Measurements from ENCODE around the gene WDSUB1. TPM values are rescaled to one million over a fixed set of nuclear protein-coding genes. Genes with fewer than 3 reads are reported as not detected.

Gene WDSUB1
- total and polyA plus RNA-seq, 3 experiments from 2014 or later, result 4.4 to 11.3 (median 4.6) TPM

- ChIA-PET CTCF (no interaction called here), POLR2A (interaction anchor here (1.3 kb wide), 1 partner anchor 10 kb away, joined by 3 read pairs; no protein-coding TSS in a partner anchor)
- no peaks in the 10 kb centered on the region for H3K27me3 ChIP-seq (ENCODE audit: insufficient read depth, low read length, poor library complexity, severe bottlenecking)
- no peak overlapping the region for H3K27ac Mint-ChIP-seq
- no peak overlapping the region for H3K4me3 Mint-ChIP-seq
- no peaks in the 10 kb centered on the region for H3K4me1 Mint-ChIP-seq
- no peak for DNase-seq
- H3K27me3 Mint-ChIP-seq, result peaks cover 9 to 34% of the 10 kb centered on the region in 2 donors
- no peaks in the 10 kb centered on the region for H3K9me3 Mint-ChIP-seq
- no peaks in the 10 kb centered on the region for H3K9me3 ChIP-seq (ENCODE audit: low read length)
- H3K36me3 ChIP-seq (ENCODE audit: insufficient read depth, low read length), result no peaks in the 10 kb centered on the region
- H3K27ac ChIP-seq (ENCODE audit: low read depth, low read length), result no peak overlapping the region
- H3K4me3 ChIP-seq (ENCODE audit: low read length), result no peak overlapping the region
- peaks cover 0 to 5% (median 0%) of the 10 kb centered on the region in 3 donors for H3K36me3 Mint-ChIP-seq
- no peaks in the 10 kb centered on the region for H3K4me1 ChIP-seq (ENCODE audit: insufficient read depth, low read length)
Measured at GRCh38 chr2:159297042-159297707, 10.7 kb upstream of the WDSUB1 start.

GRCh38 chr2:159292157-159292556 lies 5.7 kb upstream of the WDSUB1 start:
- Mint-ChIP-seq H3K4me3 (peak overlapping the region in 1 of 7 donors; percentile 27), H3K27ac (no peak overlapping the region), H3K36me3 (no peaks in the 10 kb centered on the region), H3K9me3 (no peaks in the 10 kb centered on the region), H3K4me1 (peaks cover 12 to 17% (median 14%) of the 10 kb centered on the region in 3 donors), H3K27me3 (peaks cover 9 to 13% of the 10 kb centered on the region in 2 donors)
- H3K4me3 ChIP-seq (ENCODE audit: low read length), result no peak overlapping the region
- ChIA-PET POLR2A (no interaction called here), CTCF (no interaction called here)
- no peaks in the 10 kb centered on the region for H3K9me3 ChIP-seq (ENCODE audit: low read length)
- peaks cover 12% of the 10 kb centered on the region for H3K4me1 ChIP-seq (ENCODE audit: insufficient read depth, low read length)
- H3K27me3 ChIP-seq (ENCODE audit: insufficient read depth, low read length, poor library complexity, severe bottlenecking), result no peaks in the 10 kb centered on the region
- H3K27ac ChIP-seq (ENCODE audit: low read depth, low read length), result no peak overlapping the region
- H3K36me3 ChIP-seq (ENCODE audit: insufficient read depth, low read length), result no peaks in the 10 kb centered on the region
- no peak for DNase-seq

- no peak overlapping the region for H3K4me3 ChIP-seq (ENCODE audit: low read length)
- POLR2A ChIA-PET, result no interaction called here
- H3K36me3 ChIP-seq (ENCODE audit: insufficient read depth, low read length), result no peaks in the 10 kb centered on the region
- peak overlapping the region in 2 of 7 donors; percentile 13 to 50 for H3K4me3 Mint-ChIP-seq
- peaks cover 0 to 2% (median 0%) of the 10 kb centered on the region in 3 donors for H3K36me3 Mint-ChIP-seq
- no peak overlapping the region for H3K27ac ChIP-seq (ENCODE audit: low read depth, low read length)
- no peaks in the 10 kb centered on the region for H3K9me3 Mint-ChIP-seq
- CTCF ChIA-PET, result no interaction called here
- no peaks in the 10 kb centered on the region for H3K9me3 ChIP-seq (ENCODE audit: low read length)
- peak overlapping the region in 2 of 8 donors; percentile 1 to 42 for H3K27ac Mint-ChIP-seq
- H3K4me1 ChIP-seq (ENCODE audit: insufficient read depth, low read length), result peaks cover 22% of the 10 kb centered on the region
- H3K27me3 ChIP-seq (ENCODE audit: insufficient read depth, low read length, poor library complexity, severe bottlenecking), result no peaks in the 10 kb centered on the region
- peaks cover under 1% of the 10 kb centered on the region in 2 donors for H3K27me3 Mint-ChIP-seq
- H3K4me1 Mint-ChIP-seq, result peaks cover 16 to 21% (median 17%) of the 10 kb centered on the region in 3 donors
- peak in 2 of 5 donors; percentile 5 to 19 for DNase-seq
Measured at GRCh38 chr2:159290289-159290907, 3.9 kb upstream of the WDSUB1 start.

- CTCF ChIA-PET, result interaction anchor here (0.8 kb wide), 1 partner anchor 8 kb away, joined by 3 read pairs; no protein-coding TSS in a partner anchor
- H3K27me3 ChIP-seq (ENCODE audit: insufficient read depth, low read length, poor library complexity, severe bottlenecking), result no peaks in the 10 kb centered on the region
- POLR2A ChIA-PET, result interaction anchor here (0.6 to 0.8 kb wide), 2 partner anchors 9 to 1974 kb away, joined by 3 read pairs; no protein-coding TSS in a partner anchor
- H3K36me3 ChIP-seq (ENCODE audit: insufficient read depth, low read length), result no peaks in the 10 kb centered on the region
- H3K27ac ChIP-seq (ENCODE audit: low read depth, low read length), result peak overlapping the region; percentile 82
- H3K4me1 Mint-ChIP-seq, result peaks cover 21 to 30% (median 29%) of the 10 kb centered on the region in 3 donors
- H3K27me3 Mint-ChIP-seq, result no peaks in the 10 kb centered on the region
- H3K9me3 Mint-ChIP-seq, result no peaks in the 10 kb centered on the region
- H3K4me1 ChIP-seq (ENCODE audit: insufficient read depth, low read length), result peaks cover 23% of the 10 kb centered on the region
- no peak overlapping the region for H3K4me3 ChIP-seq (ENCODE audit: low read length)
- peak overlapping the region; percentile 86 to 94 (median 92) for H3K4me3 Mint-ChIP-seq
- no peak for DNase-seq
- H3K9me3 ChIP-seq (ENCODE audit: low read length), result no peaks in the 10 kb centered on the region
- peaks cover 0 to 4% (median under 1%) of the 10 kb centered on the region in 3 donors for H3K36me3 Mint-ChIP-seq
- H3K27ac Mint-ChIP-seq, result peak overlapping the region in 2 of 8 donors; percentile 50 to 64
Measured at GRCh38 chr2:159287733-159288132, 1.2 kb upstream of the WDSUB1 start.

GRCh38 chr2:159286709-159287441 lies 372 bp upstream of the WDSUB1 start:
- Mint-ChIP-seq H3K4me1 (peaks cover 21 to 32% (median 29%) of the 10 kb centered on the region in 3 donors), H3K27ac (peak overlapping the region; percentile 64 to 91 (median 86)), H3K9me3 (no peaks in the 10 kb centered on the region), H3K36me3 (peaks cover 0 to 7% (median 2%) of the 10 kb centered on the region in 3 donors), H3K27me3 (no peaks in the 10 kb centered on the region), H3K4me3 (peak overlapping the region; percentile 86 to 94 (median 92))
- H3K9me3 ChIP-seq (ENCODE audit: low read length), result no peaks in the 10 kb centered on the region
- peaks cover 23% of the 10 kb centered on the region for H3K4me1 ChIP-seq (ENCODE audit: insufficient read depth, low read length)
- no peaks in the 10 kb centered on the region for H3K27me3 ChIP-seq (ENCODE audit: insufficient read depth, low read length, poor library complexity, severe bottlenecking)
- CTCF ChIA-PET, result interaction anchor here (0.8 to 1.1 kb wide), 2 partner anchors 9 to 425 kb away, joined by 3 to 4 read pairs; partner anchors contain the start of gene MARCHF7
- peak overlapping the region; percentile 82 for H3K27ac ChIP-seq (ENCODE audit: low read depth, low read length)
- H3K4me3 ChIP-seq (ENCODE audit: low read length), result peak overlapping the region; percentile 89
- POLR2A ChIA-PET, result interaction anchor here (0.6 to 1.2 kb wide), 4 partner anchors 10 to 1973 kb away, joined by 3 read pairs; no protein-coding TSS in a partner anchor
- DNase-seq, result peak; percentile 95 to 98 (median 98)
- no peaks in the 10 kb centered on the region for H3K36me3 ChIP-seq (ENCODE audit: insufficient read depth, low read length)

GRCh38 chr2:159285433-159285832 lies 1.1 kb downstream of the WDSUB1 start:
- Histone ChIP-seq H3K4me1 (ENCODE audit: insufficient read depth, low read length) (peaks cover 18% of the 10 kb centered on the region), H3K36me3 (ENCODE audit: insufficient read depth, low read length) (no peaks in the 10 kb centered on the region), H3K4me3 (ENCODE audit: low read length) (peak overlapping the region; percentile 89), H3K27ac (ENCODE audit: low read depth, low read length) (peak overlapping the region; percentile 82), H3K27me3 (ENCODE audit: insufficient read depth, low read length, poor library complexity, severe bottlenecking) (no peaks in the 10 kb centered on the region), H3K9me3 (ENCODE audit: low read length) (no peaks in the 10 kb centered on the region)
- no peaks in the 10 kb centered on the region for H3K9me3 Mint-ChIP-seq
- peaks cover 16 to 25% (median 23%) of the 10 kb centered on the region in 3 donors for H3K4me1 Mint-ChIP-seq
- ChIA-PET CTCF (interaction anchor here (1.1 kb wide), 1 partner anchor 426 kb away, joined by 4 read pairs; the partner anchor contains the start of gene MARCHF7), POLR2A (interaction anchor here (0.6 kb wide), 1 partner anchor 234 kb away, joined by 6 read pairs; no protein-coding TSS in a partner anchor)
- peak overlapping the region in 4 of 8 donors; percentile 44 to 91 (median 76) for H3K27ac Mint-ChIP-seq
- H3K27me3 Mint-ChIP-seq, result no peaks in the 10 kb centered on the region
- H3K36me3 Mint-ChIP-seq, result peaks cover 0 to 7% (median 2%) of the 10 kb centered on the region in 3 donors
- peak overlapping the region; percentile 71 to 92 (median 86) for H3K4me3 Mint-ChIP-seq
- no peak for DNase-seq

GRCh38 chr2:159283529-159283928 lies 3.0 kb downstream of the WDSUB1 start:
- DNase-seq, result no peak
- peak overlapping the region in 1 of 8 donors; percentile 36 for H3K27ac Mint-ChIP-seq

More at GRCh38 chr2:159283529-159283928, 3.0 kb downstream of the WDSUB1 start:
- Mint-ChIP-seq H3K4me1 (peaks cover 12 to 19% (median 18%) of the 10 kb centered on the region in 3 donors), H3K27me3 (no peaks in the 10 kb centered on the region), H3K36me3 (peaks cover 0 to 16% (median 7%) of the 10 kb centered on the region in 3 donors), H3K9me3 (no peaks in the 10 kb centered on the region), H3K4me3 (peak overlapping the region in 1 of 7 donors; percentile 7)
- H3K4me1 ChIP-seq (ENCODE audit: insufficient read depth, low read length), result peaks cover 15% of the 10 kb centered on the region
- no peaks in the 10 kb centered on the region for H3K9me3 ChIP-seq (ENCODE audit: low read length)
- H3K27me3 ChIP-seq (ENCODE audit: insufficient read depth, low read length, poor library complexity, severe bottlenecking), result no peaks in the 10 kb centered on the region
- H3K4me3 ChIP-seq (ENCODE audit: low read length), result no peak overlapping the region
- H3K36me3 ChIP-seq (ENCODE audit: insufficient read depth, low read length), result no peaks in the 10 kb centered on the region
- no peak overlapping the region for H3K27ac ChIP-seq (ENCODE audit: low read depth, low read length)
- CTCF ChIA-PET, result no interaction called here
- POLR2A ChIA-PET, result no interaction called here
